CD4-positive, alpha-beta T cell treated with Interferon alpha-2 for 1 hour (primary cell): ENCODE measurements around the gene IP6K2.
A peak's percentile ranks its signal among the peaks of the same experiment; 100 is the strongest.
"Not testable (repeated sequence)": the region's sequence is repeated elsewhere in the genome, so short reads cannot be mapped to it uniquely, and the experiment has no call there.

ENCODE experiments used
- DNase-seq, 2 donors: peaks; one replicate each; pipeline ENCODE4 v3.0.0-alpha.2; 2020 to 2022

Gene IP6K2

DNA sequence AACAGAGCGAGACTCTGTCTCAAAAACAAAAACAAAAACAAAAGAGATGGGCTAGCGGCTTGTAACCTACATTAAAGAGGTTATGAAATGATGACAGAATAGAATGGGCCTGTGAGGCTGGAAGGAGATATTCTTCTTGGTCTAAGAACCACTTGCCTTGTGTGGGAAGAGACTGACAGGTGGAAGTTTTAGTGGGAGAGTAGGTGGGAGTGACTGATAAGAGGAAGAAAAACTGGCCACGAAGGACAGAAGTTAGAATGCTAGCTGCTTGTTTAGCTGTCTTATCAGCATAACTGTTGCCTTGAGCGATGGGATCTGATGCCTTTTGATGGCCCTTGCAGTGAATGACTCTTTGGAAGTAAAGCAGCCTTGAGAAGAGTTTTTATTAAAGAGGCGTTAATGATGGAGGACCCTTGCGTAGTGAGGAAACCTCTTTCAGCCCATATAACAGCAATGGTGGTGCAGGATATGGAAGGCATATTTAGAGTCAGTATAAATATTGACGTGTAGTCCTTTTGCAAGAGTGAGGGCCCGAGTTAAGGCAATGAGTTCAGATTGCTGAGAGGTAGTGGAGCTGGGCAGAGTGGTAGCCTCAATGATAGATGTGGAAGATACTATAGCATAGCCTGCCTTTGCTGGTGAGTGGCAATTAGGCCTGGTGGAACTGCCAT lies 8.3 kb upstream of the IP6K2 start:
- not testable (repeated sequence) for DNase-seq

DNA sequence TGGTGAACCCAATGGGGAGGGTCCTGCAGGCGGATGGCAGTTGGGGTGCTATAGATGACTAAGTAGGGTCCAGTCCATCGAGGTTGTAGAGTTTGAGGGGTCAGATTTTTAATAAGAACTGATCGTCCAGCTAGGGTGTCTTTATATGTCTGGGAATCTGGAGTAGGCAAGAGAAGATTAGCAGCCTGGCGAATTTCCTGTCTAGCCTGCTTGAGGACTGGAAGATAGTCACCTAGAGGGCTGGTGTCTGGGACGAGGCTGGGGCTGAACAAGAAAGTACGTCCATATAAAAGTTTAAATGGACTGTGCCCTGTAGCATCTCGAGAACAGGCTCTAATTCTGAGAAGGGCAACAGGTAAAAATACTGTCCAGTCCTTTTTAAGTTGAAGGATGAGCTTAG lies 6.7 kb upstream of the IP6K2 start:
- DNase-seq, result no peak

DNA sequence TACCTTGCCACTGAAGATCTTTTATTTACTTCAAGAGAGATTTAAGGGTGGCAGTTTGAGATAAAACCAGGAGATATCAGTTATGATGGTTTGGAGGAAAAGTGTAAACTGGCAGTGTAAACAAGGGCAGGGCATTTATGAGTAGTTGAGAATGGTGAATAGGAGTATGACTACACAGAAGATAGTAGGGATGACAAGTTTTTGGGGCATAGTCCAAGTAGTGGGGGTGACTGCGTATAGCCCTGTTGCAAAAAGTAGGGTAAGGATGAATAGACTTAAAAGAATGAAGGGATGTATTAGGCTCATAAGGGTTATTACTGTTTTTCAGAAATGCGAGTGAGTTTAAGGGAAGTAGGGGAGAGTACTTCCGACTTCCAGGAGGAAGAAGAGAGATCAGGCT lies 6.3 kb upstream of the IP6K2 start:
- DNase-seq, result not testable (repeated sequence)

DNA sequence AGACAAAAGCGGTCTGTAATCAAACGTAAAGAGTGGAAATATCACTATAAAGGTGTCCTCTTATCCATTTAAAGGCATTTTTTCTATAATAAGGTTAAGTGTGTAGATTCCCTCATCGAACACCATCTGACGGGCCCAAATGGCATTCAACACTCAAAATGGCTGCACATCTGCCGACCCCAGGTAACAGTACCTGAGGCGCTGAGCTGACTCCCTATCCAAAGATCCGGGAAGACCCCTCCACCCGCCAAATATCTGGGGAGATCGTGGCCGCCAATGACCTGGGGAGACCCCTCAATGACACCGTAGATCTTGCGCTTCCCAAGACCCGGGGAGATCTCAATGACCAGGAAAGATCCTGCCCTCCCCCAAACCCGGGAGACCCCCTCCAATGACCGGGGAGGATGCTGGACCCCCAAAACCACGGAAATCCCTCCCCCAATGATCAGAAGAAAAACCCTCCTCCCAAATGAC lies 476 bp downstream of the IP6K2 start:
- DNase-seq, result peak; percentile 11 to 48

DNA sequence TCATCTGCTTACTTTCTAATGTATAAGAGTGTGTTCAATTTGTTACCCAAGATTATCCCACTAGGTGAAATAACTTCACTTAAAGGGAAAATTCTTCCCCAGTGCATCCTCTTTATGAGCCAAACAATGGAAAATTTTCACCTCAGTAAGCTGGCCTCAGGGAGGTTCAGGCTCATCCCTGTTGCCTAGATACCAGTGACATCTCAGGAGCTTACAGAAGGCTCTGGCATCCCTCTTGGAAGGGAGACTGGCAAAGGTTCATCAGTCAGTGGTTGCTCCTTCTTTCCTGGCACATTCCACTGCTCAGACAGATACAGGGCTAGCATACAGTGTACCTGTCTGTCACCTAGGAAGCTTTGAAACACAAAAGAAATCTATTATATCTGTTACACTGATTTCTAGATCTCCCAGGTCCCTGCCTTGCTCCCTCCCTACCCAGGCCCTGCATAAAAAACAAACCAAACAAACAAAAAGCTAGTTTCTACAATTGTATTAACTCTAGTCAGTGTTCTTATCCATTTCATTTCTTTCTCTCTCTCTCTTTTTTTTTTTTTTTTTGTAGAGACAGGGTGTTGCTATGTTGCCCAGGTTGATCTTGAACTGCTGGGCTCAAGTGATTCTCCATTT lies 1.7 kb downstream of the IP6K2 start:
- DNase-seq, result no peak

DNA sequence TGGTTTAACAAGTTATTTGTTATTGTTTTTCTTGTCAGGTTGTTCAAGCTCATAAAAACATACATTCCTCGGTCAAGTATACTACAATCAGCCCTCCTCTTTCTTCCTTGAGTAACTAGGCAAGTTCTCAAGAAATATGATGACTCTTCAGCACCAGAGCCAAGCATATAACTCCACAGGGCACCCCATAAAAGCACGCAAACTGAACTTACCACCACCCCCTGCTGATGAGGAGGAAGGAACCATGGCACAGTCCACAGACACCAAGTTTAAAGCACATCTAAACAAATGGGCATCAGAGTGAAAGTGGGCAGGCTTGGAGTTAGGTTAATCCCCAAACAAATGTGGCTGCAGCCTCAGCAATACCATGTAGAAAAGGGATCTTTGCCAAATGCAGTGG lies 5.3 kb downstream of the IP6K2 start:
- DNase-seq, result no peak

DNA sequence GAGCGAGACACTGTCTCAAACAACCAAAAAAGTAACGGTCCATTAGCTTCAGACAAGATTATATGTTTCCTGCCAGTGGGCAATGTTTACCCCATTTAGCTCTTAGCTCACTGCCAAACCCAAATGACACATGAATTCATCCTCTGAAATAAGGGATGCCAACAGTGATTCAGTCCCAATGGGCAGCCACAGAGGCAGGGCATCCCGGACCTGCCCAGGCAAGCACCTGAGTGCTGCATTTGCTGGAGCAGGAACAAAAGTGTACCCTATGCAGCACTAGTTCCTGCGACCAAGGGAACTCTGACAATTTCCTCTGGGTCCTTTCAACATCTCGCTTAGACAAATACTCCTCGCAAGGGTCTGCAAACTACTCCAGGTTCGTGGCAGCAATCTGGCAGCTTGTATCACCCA lies 8.0 kb downstream of the IP6K2 start:
- DNase-seq, result no peak

DNA sequence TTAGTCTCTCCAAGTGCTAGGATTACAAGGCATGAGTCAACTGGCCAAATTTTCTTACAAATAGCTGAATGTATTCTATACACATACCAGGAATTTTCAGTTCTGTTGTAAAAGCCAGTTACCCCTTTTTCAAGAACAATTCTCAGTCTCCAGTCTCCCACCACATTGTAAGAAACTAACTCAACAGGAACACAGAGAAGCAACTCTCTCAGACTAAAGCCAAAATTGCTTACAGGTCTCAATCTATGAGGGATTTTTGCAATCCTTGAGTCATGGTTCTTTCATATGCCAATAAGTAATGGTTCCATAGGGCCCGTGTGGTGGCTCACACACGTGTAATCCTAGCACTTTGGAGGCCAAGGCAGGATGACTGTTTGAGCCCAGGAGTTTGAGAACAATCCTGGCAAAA lies 8.5 kb downstream of the IP6K2 start:
- DNase-seq, result no peak

DNA sequence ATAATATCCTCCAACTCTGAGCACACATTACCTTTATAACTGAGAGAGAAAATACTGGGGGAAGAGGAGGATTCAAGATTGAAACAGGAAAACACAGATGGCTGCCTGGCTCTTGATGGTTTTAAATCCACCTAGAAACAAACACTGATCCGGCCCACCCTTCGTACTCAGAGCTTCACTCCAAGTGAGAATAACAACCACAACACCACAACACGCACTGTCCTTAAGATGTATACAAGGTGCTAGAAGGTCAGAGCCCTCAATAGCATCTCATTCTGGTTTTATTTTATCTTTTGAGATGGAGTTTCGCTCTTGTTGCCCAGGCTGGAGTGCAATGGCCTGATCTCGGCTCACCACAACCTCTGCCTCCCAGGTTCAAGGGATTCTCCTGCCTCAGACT lies 9.9 kb downstream of the IP6K2 start:
- DNase-seq, result no peak

DNA sequence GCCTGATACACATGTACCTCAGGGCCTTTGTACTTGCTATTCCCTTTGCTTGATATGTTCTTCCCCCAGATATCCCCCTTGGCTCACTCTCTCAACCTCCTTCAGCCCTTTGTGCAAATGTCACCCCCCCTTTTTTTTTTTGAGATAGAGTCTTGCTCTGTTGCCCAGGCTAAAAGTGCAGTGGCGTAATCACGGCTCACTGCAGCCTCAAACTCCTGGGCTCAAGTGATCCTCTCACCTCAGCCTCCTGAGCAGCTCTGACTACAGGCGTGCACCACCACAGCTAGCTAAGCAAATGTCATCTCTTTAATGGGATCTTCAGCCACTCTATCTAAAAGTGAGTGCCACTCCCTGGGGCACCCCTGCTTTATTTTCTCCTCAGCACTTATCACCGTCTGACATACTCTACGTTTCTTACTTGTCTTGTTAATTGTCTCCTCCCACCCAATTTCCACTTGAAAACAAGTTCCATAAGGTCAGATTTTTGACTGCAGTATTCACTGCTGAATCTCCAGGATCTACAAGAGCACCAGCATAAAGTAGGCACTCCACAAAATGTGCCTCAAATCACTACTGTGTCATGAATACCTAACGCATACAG lies 14.6 kb downstream of the IP6K2 start:
- DNase-seq, result no peak

DNA sequence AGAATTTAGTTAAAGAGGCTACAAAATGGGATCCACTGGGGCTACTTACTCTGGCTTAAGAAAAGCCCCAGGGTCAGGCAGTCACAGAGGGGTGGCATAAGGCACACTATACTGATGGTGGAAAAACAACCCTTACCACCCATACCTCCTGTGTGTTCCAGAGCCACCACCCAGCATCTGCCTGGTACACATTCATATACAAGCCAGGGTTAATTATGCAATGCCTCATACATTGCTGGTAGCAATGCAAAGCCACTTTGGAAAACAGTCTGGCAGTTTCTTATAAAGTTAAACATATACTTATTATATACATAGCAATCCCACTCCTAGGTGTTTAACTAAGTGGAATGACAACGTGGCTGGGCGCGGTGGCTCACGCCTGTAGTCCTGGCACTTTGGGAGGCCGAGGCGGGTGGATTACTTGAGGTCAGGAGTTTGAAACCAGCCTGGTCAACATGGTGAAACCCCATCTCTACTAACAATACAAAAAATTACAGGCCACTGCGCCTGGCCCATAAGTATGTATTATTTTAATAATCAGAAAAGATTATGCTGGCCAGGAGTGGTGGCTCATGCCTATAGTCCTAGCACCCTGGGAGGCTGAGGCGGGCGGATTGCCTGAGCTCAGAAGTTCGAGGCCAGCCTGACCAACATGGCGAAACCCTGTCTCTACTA lies 16.2 kb downstream of the IP6K2 start:
- DNase-seq, result no peak

DNA sequence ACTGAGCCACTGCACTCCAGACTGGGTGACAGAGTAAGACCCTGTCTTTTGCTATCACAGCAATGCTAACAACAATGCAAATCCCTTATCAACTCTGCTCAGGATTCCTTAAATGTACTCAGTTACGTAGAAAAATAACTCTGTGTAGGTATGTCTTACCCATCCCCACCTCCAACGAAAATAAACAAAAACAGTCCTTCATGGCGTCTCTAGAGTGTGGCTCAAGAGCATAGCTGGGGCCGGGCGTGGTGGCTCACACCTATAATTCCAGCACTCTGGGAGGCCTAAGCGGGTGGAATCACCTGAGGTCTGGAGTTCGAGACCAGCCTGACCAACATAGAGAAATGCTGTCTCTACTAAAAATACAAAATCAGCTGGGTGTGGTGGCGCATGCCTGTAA lies 18.1 kb downstream of the IP6K2 start:
- no peak for DNase-seq

DNA sequence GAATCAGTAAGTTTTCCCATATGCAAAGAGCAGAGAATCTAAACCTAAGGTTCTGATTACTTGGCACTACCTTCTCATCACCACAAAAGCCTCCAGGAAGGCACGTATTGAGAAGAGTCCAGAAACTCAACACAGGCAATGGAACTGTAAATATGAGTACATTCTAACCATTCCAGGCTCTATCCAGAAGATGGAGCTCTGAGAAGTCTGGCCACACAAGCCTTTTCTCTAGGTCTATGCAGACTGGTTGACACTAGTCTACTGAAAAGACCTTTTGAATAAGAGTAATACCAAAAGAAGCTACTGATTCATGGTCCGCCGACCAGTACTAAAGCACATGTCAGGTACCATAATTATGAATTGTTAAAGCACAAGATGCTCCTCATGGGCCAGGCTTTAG lies 19.1 kb downstream of the IP6K2 start:
- no peak for DNase-seq

DNA sequence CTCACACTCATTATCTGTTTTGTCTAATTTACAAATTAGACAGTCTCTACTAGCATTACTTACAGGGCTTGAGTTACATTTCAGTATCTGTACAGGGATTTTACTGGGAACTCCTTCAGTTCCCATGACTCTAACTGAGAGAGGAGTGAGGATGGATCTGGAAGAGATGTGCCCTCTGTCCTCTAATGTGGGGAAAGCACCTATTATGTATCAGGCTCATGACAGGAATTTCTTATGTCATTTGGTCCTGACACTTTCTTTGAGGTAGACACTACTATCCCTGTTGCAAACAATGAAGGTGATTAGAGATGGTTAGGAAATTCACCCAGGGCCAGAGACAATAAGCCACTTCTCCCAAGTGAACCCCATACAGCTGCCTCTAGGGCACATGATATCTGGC lies 20.4 kb downstream of the IP6K2 start:
- no peak for DNase-seq

DNA sequence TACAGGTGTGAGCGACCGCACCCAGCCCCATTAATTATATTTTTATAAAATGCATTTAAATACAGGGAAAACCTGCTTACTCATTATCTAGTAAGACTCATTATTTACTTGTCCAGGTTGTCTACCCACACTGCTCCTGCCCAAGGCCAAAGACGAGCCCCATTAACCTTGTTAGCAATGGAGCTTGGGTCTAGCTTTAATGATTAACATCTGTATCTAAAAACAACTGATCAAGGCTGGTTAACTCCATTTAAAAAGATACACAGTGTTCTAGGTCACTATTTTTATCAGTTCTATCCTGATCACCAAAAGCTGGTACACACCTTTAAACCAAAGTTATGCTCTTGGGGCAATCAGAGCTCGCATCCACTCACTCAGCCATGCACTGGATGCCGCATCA lies 20.9 kb downstream of the IP6K2 start:
- no peak for DNase-seq

DNA sequence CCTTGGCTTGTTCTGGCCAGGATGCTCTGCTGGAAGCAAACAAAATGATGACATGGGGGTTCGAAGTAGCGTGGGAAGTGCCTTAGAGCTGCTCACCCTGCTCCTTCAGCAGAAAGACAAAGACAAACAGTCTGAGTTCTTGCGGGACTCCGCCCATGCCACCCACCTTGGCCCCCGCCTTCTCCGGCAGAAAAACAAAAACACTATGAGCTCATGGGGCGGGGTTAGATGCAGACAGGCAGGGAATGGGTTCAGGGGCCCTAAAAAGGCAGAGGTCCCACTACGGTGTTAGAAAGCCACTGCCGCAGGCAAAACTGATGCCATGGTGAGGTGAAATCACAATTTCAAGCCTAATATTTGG lies 21.6 kb downstream of the IP6K2 start:
- no peak for DNase-seq

DNA sequence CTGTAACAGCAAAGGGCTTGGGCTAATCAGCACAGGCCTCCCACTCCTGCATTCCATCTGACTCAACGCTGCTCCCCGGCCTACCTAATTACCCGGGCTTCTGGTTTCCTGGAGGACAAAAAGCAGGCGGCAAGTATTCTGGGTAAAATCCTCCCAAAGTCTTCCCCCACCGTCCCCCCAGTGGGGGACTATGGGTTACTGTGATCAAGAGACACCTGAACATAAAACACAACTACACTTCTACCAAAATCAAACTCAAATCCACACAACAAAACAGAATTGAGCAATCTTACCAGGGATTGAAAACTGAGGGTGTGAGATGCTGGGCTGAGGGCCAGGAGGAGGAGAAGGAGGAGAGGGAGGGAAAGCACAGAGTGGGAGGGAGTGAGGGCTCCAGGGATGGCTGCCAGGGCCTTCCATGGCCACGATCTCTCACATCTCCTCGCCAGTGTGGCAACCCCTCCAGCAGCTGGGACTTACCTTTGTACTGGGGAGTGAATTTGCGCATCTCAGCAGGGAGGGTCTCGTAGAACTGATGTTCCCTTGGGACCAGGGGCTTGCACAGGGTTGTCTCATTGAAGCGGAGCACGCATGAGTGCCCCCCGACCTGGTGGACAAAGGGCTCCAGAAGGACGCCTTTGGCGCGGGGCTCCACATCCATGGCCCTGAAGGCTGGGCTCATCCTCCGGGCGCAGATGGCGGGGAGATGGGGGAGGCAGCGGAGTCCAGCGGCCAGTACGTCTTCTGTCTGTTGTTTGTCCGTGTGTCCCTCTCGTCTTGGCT lies 22.2 kb downstream of the IP6K2 start:
- DNase-seq, result no peak

DNA sequence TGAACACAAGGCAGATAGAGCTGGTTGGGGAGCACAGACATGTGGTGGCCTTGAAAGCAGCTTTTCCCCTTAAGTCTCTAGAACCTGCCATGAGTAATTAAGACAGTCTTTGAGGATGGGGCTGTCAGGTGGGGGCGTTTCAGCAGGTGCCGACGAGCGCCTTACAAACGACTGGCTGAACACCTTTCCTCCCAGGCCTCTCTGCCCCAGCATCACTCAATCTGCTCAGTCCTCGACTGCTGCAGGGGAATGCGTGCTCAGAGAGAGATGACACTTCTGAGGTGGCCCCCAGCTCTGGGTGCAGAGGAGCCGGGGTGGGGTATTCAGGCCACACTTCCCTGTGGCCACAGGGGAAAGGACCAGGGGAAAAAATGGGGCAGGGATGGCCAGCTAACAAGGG lies 23.2 kb downstream of the IP6K2 start:
- no peak for DNase-seq

DNA sequence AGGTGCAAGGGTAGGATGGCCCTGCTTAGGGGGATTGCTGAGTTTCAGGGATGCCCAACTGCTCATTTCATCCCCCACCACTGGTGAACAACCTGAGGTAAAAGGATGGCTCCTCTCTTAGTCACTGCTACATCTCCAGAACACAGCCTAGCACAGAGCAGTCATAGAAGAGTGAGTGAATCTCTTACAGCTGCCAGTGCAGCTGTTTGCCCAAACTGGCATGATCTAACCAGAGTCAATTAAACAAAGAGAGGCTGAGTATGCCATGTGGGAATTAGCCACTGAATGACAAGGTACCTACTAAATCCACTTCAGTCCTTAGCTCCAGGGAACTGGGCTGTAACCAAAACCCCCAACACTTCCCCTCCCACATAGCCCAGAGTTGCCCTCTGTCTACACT lies 24.5 kb downstream of the IP6K2 start:
- no peak for DNase-seq

DNA sequence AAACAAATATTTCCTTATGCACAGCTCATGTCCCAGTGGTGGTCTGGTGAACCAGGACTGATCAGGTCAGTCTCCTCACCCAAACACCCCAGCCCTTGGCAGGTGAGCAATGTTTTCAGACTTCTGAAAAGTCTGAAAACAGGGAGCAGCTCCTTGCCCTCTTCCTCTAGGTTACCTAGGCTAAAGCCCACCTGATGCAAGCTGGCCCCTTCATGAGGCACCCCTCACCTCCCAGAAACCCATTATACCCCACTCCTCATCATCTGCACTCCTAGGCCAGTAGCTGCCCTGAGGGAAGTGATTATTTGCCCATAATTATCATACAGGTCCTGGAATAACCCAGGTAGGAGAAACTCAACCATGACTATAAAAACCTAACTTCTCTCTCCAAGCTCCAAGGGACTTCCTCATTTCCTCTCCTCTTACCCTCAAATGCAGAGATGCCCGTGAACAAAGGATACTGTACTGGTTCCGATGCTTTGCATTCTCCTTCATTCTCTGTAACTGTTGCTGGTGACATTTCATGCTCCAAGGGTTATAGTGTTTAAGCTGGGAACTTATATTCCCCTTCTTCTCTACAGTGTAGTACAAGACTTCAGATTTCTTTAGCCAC lies 26.1 kb downstream of the IP6K2 start:
- DNase-seq, result no peak

DNA sequence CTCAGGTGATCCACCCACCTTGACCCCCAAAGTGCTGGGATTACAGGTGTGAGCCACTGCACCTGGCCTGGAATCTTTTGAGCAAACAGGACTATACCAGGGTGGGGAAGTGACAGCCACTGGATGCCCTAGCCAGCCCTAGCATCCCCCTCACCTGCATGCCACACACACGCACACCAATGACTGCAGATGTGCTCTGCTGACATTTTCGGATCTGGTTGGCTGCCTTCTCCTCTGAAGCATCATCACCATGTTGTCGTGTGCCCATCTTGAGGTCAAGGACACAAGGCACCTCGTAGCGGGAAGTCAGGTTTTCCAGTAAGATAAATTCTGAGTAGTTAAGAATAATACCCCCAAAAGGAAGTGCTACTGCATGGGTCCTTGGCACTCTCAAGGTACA lies 27.6 kb downstream of the IP6K2 start:
- no peak for DNase-seq

DNA sequence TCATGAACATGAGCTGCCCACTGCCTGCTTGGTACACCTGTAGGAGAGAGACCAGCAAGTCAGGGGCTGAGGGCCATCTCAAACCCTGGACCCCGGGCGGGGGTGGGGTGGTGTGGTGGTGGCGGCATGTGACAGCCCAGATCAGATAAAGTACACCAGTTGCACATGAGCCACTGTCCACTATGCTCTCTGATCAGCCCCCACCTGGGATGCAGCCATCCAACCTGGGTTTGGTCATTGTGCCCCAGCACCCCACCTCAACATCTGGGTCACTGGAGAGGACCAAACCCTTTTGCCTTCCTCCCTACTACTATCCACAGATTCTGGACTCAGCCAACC lies 28.3 kb downstream of the IP6K2 start:
- no peak for DNase-seq
